ENCODE data around the gene SUGP1.

The SUGP1 gene

GRCh38 chr19:19361075-19361594, 40.8 kb upstream of the SUGP1 start:
- H3K4me3 ChIP-seq (ENCODE audit: severe bottlenecking): no peak overlapping the region
- DNase-seq (ENCODE audit: low spot score) (no peak), ATAC-seq (ENCODE audit: low read depth) (peak; percentile 77)
- H3K4me1 ChIP-seq (ENCODE audit: insufficient read depth, poor library complexity, severe bottlenecking): peaks cover 10% of the 10 kb centered on the region
- H3K27me3 ChIP-seq (ENCODE audit: insufficient read depth, poor library complexity, severe bottlenecking): no peaks in the 10 kb centered on the region
- H3K36me3 ChIP-seq (ENCODE audit: low read depth): peaks cover under 1% of the 10 kb centered on the region; the same call in 1 of the 2 replicates
- TF ChIP-seq, protein P1, sequence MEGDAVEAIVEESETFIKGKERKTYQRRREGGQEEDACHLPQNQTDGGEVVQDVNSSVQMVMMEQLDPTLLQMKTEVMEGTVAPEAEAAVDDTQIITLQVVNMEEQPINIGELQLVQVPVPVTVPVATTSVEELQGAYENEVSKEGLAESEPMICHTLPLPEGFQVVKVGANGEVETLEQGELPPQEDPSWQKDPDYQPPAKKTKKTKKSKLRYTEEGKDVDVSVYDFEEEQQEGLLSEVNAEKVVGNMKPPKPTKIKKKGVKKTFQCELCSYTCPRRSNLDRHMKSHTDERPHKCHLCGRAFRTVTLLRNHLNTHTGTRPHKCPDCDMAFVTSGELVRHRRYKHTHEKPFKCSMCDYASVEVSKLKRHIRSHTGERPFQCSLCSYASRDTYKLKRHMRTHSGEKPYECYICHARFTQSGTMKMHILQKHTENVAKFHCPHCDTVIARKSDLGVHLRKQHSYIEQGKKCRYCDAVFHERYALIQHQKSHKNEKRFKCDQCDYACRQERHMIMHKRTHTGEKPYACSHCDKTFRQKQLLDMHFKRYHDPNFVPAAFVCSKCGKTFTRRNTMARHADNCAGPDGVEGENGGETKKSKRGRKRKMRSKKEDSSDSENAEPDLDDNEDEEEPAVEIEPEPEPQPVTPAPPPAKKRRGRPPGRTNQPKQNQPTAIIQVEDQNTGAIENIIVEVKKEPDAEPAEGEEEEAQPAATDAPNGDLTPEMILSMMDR (IDR thresholded peaks at IDR 0.05; ENCODE audit: poor library complexity, severe bottlenecking): peak; percentile 86
- H3K9me3 ChIP-seq (ENCODE audit: severe bottlenecking): no peaks in the 10 kb centered on the region
- H3K27ac ChIP-seq (ENCODE audit: poor library complexity, severe bottlenecking): no peak overlapping the region

DNA sequence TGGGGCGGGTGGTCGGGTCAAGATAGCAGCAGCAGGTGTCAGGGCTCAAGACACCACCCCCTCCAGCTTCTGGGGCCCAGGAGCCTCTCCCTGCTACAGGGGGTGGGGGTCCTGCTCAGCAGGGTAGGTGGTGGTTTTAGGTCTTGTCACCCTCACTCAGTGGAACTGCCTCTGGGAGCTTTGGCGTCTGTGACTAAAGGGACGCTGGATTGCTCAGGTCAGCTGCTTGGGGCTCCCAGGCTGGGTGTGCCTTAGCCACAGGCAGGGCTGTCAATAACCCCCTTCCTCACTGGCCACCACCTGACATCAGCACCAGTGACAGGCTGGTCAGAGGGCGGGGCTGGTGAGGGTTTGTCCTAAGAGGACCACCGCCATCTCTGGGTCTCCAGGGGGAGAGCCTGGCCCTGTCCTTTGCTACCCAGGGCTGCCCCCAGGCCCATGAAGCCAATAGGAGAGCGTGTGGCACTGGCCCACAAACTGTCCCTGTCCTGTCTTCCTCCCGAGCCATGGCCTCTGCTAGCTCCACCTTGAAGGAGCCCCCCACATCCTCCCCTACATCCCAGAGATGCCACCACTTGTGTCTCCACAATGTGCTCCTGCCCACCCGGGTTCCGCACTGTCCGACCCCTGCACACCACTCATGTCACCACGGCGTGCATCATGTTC, 36.7 kb upstream of the SUGP1 start:
- Histone ChIP-seq H3K36me3 (ENCODE audit: low read depth) (peaks cover 19% of the 10 kb centered on the region), H3K27ac (ENCODE audit: poor library complexity, severe bottlenecking) (no peak overlapping the region)
- TF ChIP-seq, protein P1 (IDR thresholded peaks at IDR 0.05; ENCODE audit: poor library complexity, severe bottlenecking): no peak

GRCh38 chr19:19356500-19356899, 36.2 kb upstream of the SUGP1 start:
- Histone ChIP-seq H3K36me3 (ENCODE audit: low read depth) (peaks cover 20% of the 10 kb centered on the region), H3K27me3 (ENCODE audit: insufficient read depth, poor library complexity, severe bottlenecking) (no peaks in the 10 kb centered on the region), H3K9me3 (ENCODE audit: severe bottlenecking) (no peaks in the 10 kb centered on the region), H3K4me3 (ENCODE audit: severe bottlenecking) (no peak overlapping the region), H3K4me1 (ENCODE audit: insufficient read depth, poor library complexity, severe bottlenecking) (no peaks in the 10 kb centered on the region), H3K27ac (ENCODE audit: poor library complexity, severe bottlenecking) (no peak overlapping the region)
- DNase-seq (ENCODE audit: low spot score): no peak
- ATAC-seq (ENCODE audit: low read depth): no peak
- TF ChIP-seq, protein P1 (IDR thresholded peaks at IDR 0.05; ENCODE audit: poor library complexity, severe bottlenecking): no peak

More for the DNA sequence above, 36.7 kb upstream of the SUGP1 start:
- no peaks in the 10 kb centered on the region for H3K27me3 ChIP-seq (ENCODE audit: insufficient read depth, poor library complexity, severe bottlenecking)
- H3K4me1 ChIP-seq (ENCODE audit: insufficient read depth, poor library complexity, severe bottlenecking): no peaks in the 10 kb centered on the region
- DNase-seq (ENCODE audit: low spot score) (no peak), ATAC-seq (ENCODE audit: low read depth) (no peak)
- no peaks in the 10 kb centered on the region for H3K9me3 ChIP-seq (ENCODE audit: severe bottlenecking)
- no peak overlapping the region for H3K4me3 ChIP-seq (ENCODE audit: severe bottlenecking)

DNA sequence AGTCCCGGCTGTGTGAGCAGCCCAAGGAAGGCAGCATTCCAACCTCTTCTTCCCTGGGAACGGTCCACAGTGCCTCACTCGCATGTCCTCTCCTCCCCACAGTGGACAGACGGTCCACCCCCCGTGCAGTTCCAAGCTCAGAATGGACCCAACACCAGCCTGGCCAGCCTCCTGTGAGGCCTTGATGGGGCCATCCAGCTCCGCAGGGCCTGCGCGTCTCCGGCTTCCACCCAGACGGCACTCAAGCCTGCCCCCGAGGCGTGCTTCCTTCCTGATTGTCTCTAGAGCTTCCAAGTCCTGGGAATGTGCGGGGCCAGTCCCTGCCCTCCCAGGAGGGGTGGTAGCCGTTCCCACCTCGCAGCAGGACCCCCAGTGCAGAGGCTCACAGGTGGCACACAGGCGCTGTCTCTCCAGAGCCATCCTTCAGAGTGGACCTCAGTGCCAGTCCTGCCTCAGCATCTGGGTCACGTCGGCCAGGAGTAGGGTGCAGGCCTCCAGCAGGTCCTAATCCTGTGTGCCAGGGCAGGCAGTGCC, 35.4 kb upstream of the SUGP1 start:
- no peaks in the 10 kb centered on the region for H3K9me3 ChIP-seq (ENCODE audit: severe bottlenecking)
- H3K4me1 ChIP-seq (ENCODE audit: insufficient read depth, poor library complexity, severe bottlenecking): no peaks in the 10 kb centered on the region
- no peak overlapping the region for H3K4me3 ChIP-seq (ENCODE audit: severe bottlenecking)
- H3K36me3 ChIP-seq (ENCODE audit: low read depth): peaks cover 28% of the 10 kb centered on the region
- no peaks in the 10 kb centered on the region for H3K27me3 ChIP-seq (ENCODE audit: insufficient read depth, poor library complexity, severe bottlenecking)
- H3K27ac ChIP-seq (ENCODE audit: poor library complexity, severe bottlenecking): no peak overlapping the region
- TF ChIP-seq, protein P1 (IDR thresholded peaks at IDR 0.05; ENCODE audit: poor library complexity, severe bottlenecking): no peak
- no peak for DNase-seq (ENCODE audit: low spot score)
- no peak for ATAC-seq (ENCODE audit: low read depth)

GRCh38 chr19:19354932-19355331, 34.6 kb upstream of the SUGP1 start:
- Histone ChIP-seq H3K27ac (ENCODE audit: poor library complexity, severe bottlenecking) (no peak overlapping the region), H3K36me3 (ENCODE audit: low read depth) (peaks cover 31% of the 10 kb centered on the region), H3K27me3 (ENCODE audit: insufficient read depth, poor library complexity, severe bottlenecking) (no peaks in the 10 kb centered on the region), H3K4me3 (ENCODE audit: severe bottlenecking) (no peak overlapping the region), H3K9me3 (ENCODE audit: severe bottlenecking) (no peaks in the 10 kb centered on the region), H3K4me1 (ENCODE audit: insufficient read depth, poor library complexity, severe bottlenecking) (no peaks in the 10 kb centered on the region)
- no peak for DNase-seq (ENCODE audit: low spot score)
- TF ChIP-seq, protein P1 (IDR thresholded peaks at IDR 0.05; ENCODE audit: poor library complexity, severe bottlenecking): no peak
- ATAC-seq (ENCODE audit: low read depth): no peak
